Gastrocnemius medialis (tissue), 4 donors: Measurements from ENCODE around the gene IQCK. TPM values are rescaled to one million over a fixed set of nuclear protein-coding genes. Genes with fewer than 3 reads are reported as not detected.
A peak's percentile ranks its signal among the peaks of the same experiment; 100 is the strongest.

ENCODE experiments used
- ATAC-seq, 2 donors: fragments of 150-250 bp; one replicate each; pipeline ENCODE4 v1.9.1; 2016
- DNase-seq, 2 donors: peaks; one replicate each; pipeline ENCODE4 v3.0.0-alpha.2; 2019
- H3K27ac ChIP-seq, 4 donors: fragments of 200-600 bp; sonication (generic); 1 replicate in 1 of 4; 2 replicates in 3 of 4; pipeline ENCODE4 v1.5.1; 2016 to 2018; ENCODE audit warnings: mild to moderate bottlenecking in 2 of 4, moderate library complexity in 1 of 4
- H3K27me3 ChIP-seq, 3 donors: fragments of 200-600 bp; sonication (generic) in 2 of 3; 1 replicate in 1 of 3; 2 replicates in 2 of 3; pipeline versions ENCODE4 v1.5.1 to v1.6.0; 2016 to 2019; ENCODE audit warnings: mild to moderate bottlenecking in 1 of 3, moderate library complexity in 1 of 3
- H3K36me3 ChIP-seq, 2 donors: fragments of 200-600 bp; sonication (generic) in 1 of 2; one replicate each; pipeline ENCODE4 v1.5.1; 2017 to 2018
- H3K4me1 ChIP-seq, 2 donors: fragments of 200-600 bp; sonication (generic) in 1 of 2; one replicate each; pipeline ENCODE4 v1.5.1; 2016 to 2017; ENCODE audit warnings: mild to moderate bottlenecking in 2 of 2
- H3K4me3 ChIP-seq, 4 donors: fragments of 200-600 bp; sonication (generic) in 3 of 4; 1 replicate in 1 of 4; 2 replicates in 3 of 4; pipeline ENCODE4 v1.5.1; 2016 to 2019; ENCODE audit warnings: mild to moderate bottlenecking in 2 of 4
- H3K9me3 ChIP-seq, 3 donors: fragments of 200-600 bp; sonication (generic) in 2 of 3; 1 replicate in 1 of 3; 2 replicates in 2 of 3; pipeline ENCODE4 v1.5.1; 2016 to 2019
- POLR2A ChIP-seq, 2 donors: fragments of 450-650 bp; IDR thresholded peaks; one replicate each; pipeline ENCODE4 v1.6.1; 2017; ENCODE audit warnings: antibody characterized with exemption in 2 of 2, mild to moderate bottlenecking in 2 of 2, moderate library complexity in 2 of 2
- in situ Hi-C, 4 donors: fragments of 200-750 bp; cut with MboI; loops; one replicate each; pipeline versions ENCODE4 v1.15.0 to v1.8.0; 2017; ENCODE audit warnings: low sequenced_read_pairs in 4 of 4
- intact Hi-C: fragments of 100-400 bp; cut with DNase I; formaldehyde crosslinking; loops from one replicate; pipeline ENCODE4 v1.15.1; 2023; ENCODE audit warnings: low total_unique reads
- total RNA-seq, 4 donors: library from RNA; depleted of rRNA; stranded (reverse); fragments of >200 nt; gene quantifications; one replicate each; pipeline versions ENCODE4 v1.1.0 to v1.2.3, GENCODE V29; 2016
- TF ChIP-seq, protein P1 (sequence below), 5 experiments: fragments of 450-650 bp in 3 of 5; fragments of 200-600 bp in 2 of 5; sonication (generic) in 2 of 5; IDR thresholded peaks in 4 of 5; conservative IDR thresholded peaks in 1 of 5; 1 replicate in 4 of 5; 2 replicates in 1 of 5; pipeline ENCODE4 v1.5.1; 2016 to 2019; ENCODE audit warnings: antibody characterized with exemption in 5 of 5, mild to moderate bottlenecking in 3 of 5, moderate library complexity in 3 of 5

The IQCK gene
- total RNA-seq, 4 donors from 2014 or later: 8.3 to 17.3 (median 9.4) TPM

DNA sequence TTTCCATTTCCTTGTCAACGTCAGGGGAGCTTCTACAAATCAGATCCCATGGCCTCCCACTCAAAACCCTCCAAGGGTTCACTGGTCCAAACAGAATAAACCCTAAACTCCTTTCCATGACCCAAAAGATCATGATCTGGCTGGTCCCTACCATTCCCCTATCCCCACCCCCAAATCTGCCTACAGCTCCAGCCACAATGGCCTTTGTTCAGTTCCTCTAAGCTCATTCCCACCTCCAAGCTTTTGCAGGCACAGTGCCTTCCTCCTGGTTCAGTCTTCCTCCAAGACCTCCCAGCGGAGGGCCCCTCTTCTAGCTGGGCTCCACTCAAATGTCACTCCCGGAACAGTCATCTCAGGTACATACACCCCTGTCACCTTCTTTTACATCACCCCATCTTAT lies 164.6 kb downstream of the IQCK start:
- Histone ChIP-seq H3K27ac (peak overlapping the region; percentile 86 to 99 (median 98)), H3K9me3 (no peaks in the 10 kb centered on the region), H3K4me1 (peaks cover 40 to 57% of the 10 kb centered on the region in 2 donors), H3K27me3 (no peaks in the 10 kb centered on the region), H3K4me3 (peak overlapping the region; percentile 80 to 96 (median 87)), H3K36me3 (no peaks in the 10 kb centered on the region)
- in situ Hi-C loops (loop anchor here in 2 of 4 donors (10.0 to 25.0 kb wide), 3 partner anchors 78 to 195 kb away; no protein-coding TSS in a partner anchor), intact Hi-C loops (loop anchor here (5.0 to 10.0 kb wide), 2 partner anchors 50 to 1078 kb away; partner anchors contain the start of gene ARL6IP1)
- DNase-seq (no peak), ATAC-seq (no peak)
- TF ChIP-seq, protein P1, sequence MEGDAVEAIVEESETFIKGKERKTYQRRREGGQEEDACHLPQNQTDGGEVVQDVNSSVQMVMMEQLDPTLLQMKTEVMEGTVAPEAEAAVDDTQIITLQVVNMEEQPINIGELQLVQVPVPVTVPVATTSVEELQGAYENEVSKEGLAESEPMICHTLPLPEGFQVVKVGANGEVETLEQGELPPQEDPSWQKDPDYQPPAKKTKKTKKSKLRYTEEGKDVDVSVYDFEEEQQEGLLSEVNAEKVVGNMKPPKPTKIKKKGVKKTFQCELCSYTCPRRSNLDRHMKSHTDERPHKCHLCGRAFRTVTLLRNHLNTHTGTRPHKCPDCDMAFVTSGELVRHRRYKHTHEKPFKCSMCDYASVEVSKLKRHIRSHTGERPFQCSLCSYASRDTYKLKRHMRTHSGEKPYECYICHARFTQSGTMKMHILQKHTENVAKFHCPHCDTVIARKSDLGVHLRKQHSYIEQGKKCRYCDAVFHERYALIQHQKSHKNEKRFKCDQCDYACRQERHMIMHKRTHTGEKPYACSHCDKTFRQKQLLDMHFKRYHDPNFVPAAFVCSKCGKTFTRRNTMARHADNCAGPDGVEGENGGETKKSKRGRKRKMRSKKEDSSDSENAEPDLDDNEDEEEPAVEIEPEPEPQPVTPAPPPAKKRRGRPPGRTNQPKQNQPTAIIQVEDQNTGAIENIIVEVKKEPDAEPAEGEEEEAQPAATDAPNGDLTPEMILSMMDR (IDR thresholded peaks at IDR 0.05 in 4 of 5, conservative IDR thresholded peaks at IDR 0.05 in 1 of 5): no peak
- no peak for TF ChIP-seq POLR2A (IDR thresholded peaks at IDR 0.05)

DNA sequence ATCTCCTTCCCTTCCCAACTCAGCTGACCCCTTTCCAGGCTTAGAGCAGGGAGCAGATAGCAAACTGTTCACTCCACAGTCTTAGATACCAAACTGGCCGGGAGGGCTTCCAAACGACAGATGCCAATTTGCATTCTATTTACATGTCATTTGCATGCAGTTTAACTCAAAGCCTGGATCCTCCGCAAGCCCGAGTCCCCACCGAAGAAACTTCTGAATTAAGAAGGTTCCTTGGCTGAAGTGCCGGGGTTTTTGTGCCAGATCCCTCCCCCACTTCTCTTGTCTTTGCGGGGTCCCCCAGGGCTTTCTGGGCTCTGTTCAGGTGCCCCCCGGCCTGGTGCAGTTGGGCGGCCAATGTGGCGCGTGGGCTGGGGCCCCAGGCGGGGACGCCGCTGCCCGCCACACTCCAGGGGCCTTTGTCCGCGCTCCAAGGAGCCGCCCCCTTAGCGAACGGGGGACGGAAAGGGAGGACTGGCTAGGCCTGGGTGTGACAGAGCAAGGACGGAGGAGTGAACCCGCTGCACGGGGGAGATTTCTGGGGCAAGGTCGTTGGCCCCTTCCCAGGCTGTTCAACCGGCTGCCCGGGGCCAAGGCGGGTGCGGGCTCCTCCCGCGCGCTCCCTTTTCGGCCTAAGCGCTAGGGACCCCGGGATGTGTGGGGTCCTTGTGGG lies 165.4 kb downstream of the IQCK start:
- no peaks in the 10 kb centered on the region for H3K36me3 ChIP-seq
- intact Hi-C loops (loop anchor here (5.0 to 10.0 kb wide), 2 partner anchors 51 to 1079 kb away; partner anchors contain the start of gene ARL6IP1), in situ Hi-C loops (loop anchor here in 2 of 4 donors (10.0 to 25.0 kb wide), 3 partner anchors 79 to 196 kb away; no protein-coding TSS in a partner anchor)
- H3K9me3 ChIP-seq: no peaks in the 10 kb centered on the region
- H3K27ac ChIP-seq: peak overlapping the region; percentile 86 to 99 (median 98)
- no peaks in the 10 kb centered on the region for H3K27me3 ChIP-seq
- peak overlapping the region; percentile 80 to 96 (median 87) for H3K4me3 ChIP-seq
- TF ChIP-seq, protein P1 (IDR thresholded peaks at IDR 0.05 in 4 of 5, conservative IDR thresholded peaks at IDR 0.05 in 1 of 5): no peak
- TF ChIP-seq POLR2A (IDR thresholded peaks at IDR 0.05): peak in 1 of 2 donors; percentile 60
- ATAC-seq (peak; percentile 37 to 56), DNase-seq (peak; percentile 67 to 68)
- H3K4me1 ChIP-seq: peaks cover 36 to 52% of the 10 kb centered on the region in 2 donors

DNA sequence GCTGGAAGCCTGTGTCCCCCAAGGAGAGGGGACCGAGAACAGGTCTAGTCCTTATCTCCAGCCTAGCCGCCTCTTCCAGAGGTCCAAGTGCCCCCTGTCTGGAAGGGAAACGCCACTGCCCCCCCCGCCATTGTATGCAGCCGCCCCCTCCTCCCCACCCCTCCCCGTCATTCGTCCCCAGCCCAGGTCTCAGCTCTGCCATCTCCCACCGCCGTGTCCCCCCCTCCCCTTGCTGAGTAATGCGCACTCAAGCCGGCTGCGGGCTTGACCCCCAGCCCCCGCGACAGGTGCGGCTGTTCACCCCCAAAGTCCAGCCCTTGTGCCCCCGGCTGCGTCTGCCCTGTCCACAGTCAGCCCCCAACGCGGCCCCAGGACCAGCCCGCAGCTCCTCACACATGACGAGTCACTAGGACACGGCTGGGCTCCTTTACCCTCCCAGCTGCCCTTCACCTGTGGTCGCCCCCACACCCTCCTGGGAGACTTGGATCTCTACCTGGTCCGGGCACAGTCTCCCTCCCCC lies 166.0 kb downstream of the IQCK start:
- peak overlapping the region; percentile 86 to 99 (median 98) for H3K27ac ChIP-seq
- in situ Hi-C loops (loop anchor here in 2 of 4 donors (10.0 to 25.0 kb wide), 3 partner anchors 79 to 197 kb away; no protein-coding TSS in a partner anchor), intact Hi-C loops (loop anchor here (1.0 to 10.0 kb wide), 3 partner anchors 52 to 1079 kb away; partner anchors contain the start of gene ARL6IP1)
- ATAC-seq (peak; percentile 20 to 25), DNase-seq (peak in 1 of 2 donors; percentile 48)
- no peaks in the 10 kb centered on the region for H3K36me3 ChIP-seq
- H3K27me3 ChIP-seq: no peaks in the 10 kb centered on the region
- H3K9me3 ChIP-seq: no peaks in the 10 kb centered on the region
- peaks cover 30 to 46% of the 10 kb centered on the region in 2 donors for H3K4me1 ChIP-seq
- H3K4me3 ChIP-seq: peak overlapping the region; percentile 80 to 96 (median 87)
- no peak for TF ChIP-seq POLR2A (IDR thresholded peaks at IDR 0.05)
- TF ChIP-seq, protein P1 (IDR thresholded peaks at IDR 0.05 in 4 of 5, conservative IDR thresholded peaks at IDR 0.05 in 1 of 5): no peak

DNA sequence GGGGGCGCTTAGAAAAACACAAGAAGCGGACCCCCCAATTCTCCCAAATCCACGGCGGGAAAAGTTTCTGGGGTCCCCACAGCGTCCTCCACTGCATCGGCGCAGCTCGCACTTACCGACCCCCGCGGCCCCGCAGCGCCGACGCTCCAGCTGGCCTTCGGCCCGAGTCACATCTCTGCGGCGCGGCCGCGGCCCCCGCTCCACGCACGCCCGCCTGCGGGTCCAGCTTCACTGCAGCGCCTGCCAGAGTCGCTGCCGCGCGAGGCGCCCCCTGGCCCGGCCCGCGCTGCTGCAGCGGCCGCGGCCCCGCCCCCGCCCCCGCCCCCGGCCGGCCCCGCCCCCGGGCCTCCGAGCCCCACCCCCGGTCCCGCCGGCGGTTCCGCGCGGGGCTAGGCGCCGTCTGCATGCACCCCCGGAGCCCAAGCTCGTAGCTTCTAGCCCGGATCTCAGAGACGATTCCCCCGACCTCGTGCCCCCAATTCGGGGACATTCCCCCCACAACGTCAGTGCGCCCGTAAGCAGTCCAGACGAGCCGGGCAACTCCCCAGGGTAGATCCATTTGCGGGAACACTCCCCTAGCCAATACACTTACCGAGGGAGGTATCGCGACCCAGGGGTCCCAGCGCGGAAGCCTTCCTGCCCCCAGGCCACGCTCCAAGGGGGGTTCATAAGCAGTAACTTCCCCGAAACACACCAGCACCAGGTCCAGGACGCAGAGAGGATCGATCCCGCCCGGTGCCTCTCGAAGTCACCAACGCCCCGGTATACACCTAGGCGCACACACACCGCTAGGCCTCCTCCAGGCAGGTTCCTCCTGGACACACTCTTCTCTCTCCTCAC lies 166.8 kb downstream of the IQCK start, which contains the start of gene GPRC5B:
GPRC5B (minus strand) TSS at position 238 of the 840 bp plus-strand sequence. CDS start 12,003 bp downstream, outside the sequence.
- peak; percentile 85 to 93 for TF ChIP-seq POLR2A (IDR thresholded peaks at IDR 0.05)
- TF ChIP-seq, protein P1 (IDR thresholded peaks at IDR 0.05 in 4 of 5, conservative IDR thresholded peaks at IDR 0.05 in 1 of 5): no peak
- peak within 1 kb of the TSS; percentile 86 to 99 (median 98) for H3K27ac ChIP-seq
- DNase-seq (peak in 1 of 2 donors; percentile 53), ATAC-seq (peak; percentile 45 to 55)
- no peaks in the 10 kb centered on the region for H3K36me3 ChIP-seq
- H3K4me1 ChIP-seq: peaks cover 22 to 39% of the 10 kb centered on the region in 2 donors
- H3K4me3 ChIP-seq: peak within 1 kb of the TSS; percentile 80 to 96 (median 87)
- H3K9me3 ChIP-seq: no peaks in the 10 kb centered on the region
- in situ Hi-C loops (loop anchor here (5.0 to 25.0 kb wide), 6 partner anchors 80 to 293 kb away; no protein-coding TSS in a partner anchor), intact Hi-C loops (loop anchor here (1.0 to 10.0 kb wide), 5 partner anchors 53 to 1080 kb away; partner anchors contain the start of genes ARL6IP1 and COQ7)
- no peaks in the 10 kb centered on the region for H3K27me3 ChIP-seq
